Kidney epithelial cell (primary cell): ENCODE data around the gene PROCA1. TPM values are rescaled to one million over a fixed set of nuclear protein-coding genes. Genes with fewer than 3 reads are reported as not detected.
A peak's percentile ranks its signal among the peaks of the same experiment; 100 is the strongest.

Experiments used
- DNase-seq: peaks from one replicate; pipeline ENCODE4 v3.0.0-alpha.2; 2010; ENCODE audit warnings: low read depth
- H3K27me3 ChIP-seq: 2 replicates; pipeline ENCODE4 v1.6.0; 2011; ENCODE audit warnings: low read length; ENCODE audit not compliant: control insufficient read depth, insufficient read depth
- H3K36me3 ChIP-seq: 2 replicates; pipeline ENCODE4 v1.5.1; 2011; ENCODE audit warnings: low read length; ENCODE audit not compliant: control insufficient read depth, insufficient read depth
- H3K4me3 ChIP-seq: 2 replicates; pipeline ENCODE4 v1.5.1; 2011; ENCODE audit warnings: low read depth, mild to moderate bottlenecking, control low read depth, low read length
- total RNA-seq: library from RNA; depleted of rRNA; stranded (reverse); fragments of >200 nt; gene quantifications from 2 replicates; pipeline ENCODE4 v1.2.3, GENCODE V29; 2015
- TF ChIP-seq, protein P1 (sequence below): IDR thresholded peaks from 2 replicates; pipeline ENCODE4 v1.5.1; 2011; ENCODE audit warnings: mild to moderate bottlenecking, moderate library complexity, low read length, control low read depth, inconsistent platforms; ENCODE audit not compliant: insufficient read depth, poor library complexity, severe bottlenecking

Gene PROCA1
- total RNA-seq, 1 donor from 2014 or later, result 0.58 TPM

- Histone ChIP-seq H3K4me3 (peak within 1 kb of the TSS; percentile 75), H3K36me3 (peaks cover 8% of the 10 kb centered on the region), H3K27me3 (no peaks in the 10 kb centered on the region)
- TF ChIP-seq, protein P1, sequence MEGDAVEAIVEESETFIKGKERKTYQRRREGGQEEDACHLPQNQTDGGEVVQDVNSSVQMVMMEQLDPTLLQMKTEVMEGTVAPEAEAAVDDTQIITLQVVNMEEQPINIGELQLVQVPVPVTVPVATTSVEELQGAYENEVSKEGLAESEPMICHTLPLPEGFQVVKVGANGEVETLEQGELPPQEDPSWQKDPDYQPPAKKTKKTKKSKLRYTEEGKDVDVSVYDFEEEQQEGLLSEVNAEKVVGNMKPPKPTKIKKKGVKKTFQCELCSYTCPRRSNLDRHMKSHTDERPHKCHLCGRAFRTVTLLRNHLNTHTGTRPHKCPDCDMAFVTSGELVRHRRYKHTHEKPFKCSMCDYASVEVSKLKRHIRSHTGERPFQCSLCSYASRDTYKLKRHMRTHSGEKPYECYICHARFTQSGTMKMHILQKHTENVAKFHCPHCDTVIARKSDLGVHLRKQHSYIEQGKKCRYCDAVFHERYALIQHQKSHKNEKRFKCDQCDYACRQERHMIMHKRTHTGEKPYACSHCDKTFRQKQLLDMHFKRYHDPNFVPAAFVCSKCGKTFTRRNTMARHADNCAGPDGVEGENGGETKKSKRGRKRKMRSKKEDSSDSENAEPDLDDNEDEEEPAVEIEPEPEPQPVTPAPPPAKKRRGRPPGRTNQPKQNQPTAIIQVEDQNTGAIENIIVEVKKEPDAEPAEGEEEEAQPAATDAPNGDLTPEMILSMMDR, result peak; percentile 24
- no peak for DNase-seq
Observed at GRCh38 chr17:28717578-28718332, 6.1 kb upstream of the PROCA1 start, which contains the start of gene RAB34. Gene RAB34 (minus strand): TSS chr17:28717868. CDS start chr17:28717266, 602 bp downstream.

GRCh38 chr17:28716740-28717577 lies 5.3 kb upstream of the PROCA1 start:
- H3K4me3 ChIP-seq, result peak overlapping the region; percentile 75
- peaks cover 9% of the 10 kb centered on the region for H3K36me3 ChIP-seq
- DNase-seq, result no peak
- no peaks in the 10 kb centered on the region for H3K27me3 ChIP-seq
- TF ChIP-seq, protein P1, result no peak

DNA sequence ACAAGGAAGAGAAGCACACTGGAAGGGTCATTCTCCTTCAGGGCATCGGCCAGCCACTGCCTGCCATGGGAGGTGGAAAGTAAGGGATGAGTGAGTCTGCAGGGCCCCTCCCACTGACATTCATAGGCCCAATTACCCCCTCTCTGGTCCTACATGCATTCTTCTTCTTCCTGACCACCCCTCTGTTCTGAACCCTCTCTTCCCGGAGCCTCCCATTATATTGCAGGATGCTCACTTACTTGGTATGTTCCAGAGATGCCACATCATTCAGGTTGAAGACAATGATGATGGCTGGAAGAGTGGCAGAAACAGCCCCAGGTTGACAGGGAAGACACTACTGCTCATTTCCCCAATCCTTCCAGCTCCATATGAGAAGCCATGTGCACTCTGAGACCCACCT lies 3.5 kb upstream of the PROCA1 start:
- H3K4me3 ChIP-seq, result no peak overlapping the region
- DNase-seq, result no peak
- no peaks in the 10 kb centered on the region for H3K27me3 ChIP-seq
- H3K36me3 ChIP-seq, result peaks cover 9% of the 10 kb centered on the region
- TF ChIP-seq, protein P1, result no peak

- Histone ChIP-seq H3K4me3 (no peak overlapping the region), H3K27me3 (no peaks in the 10 kb centered on the region), H3K36me3 (peaks cover 9% of the 10 kb centered on the region)
- TF ChIP-seq, protein P1, result no peak
- no peak for DNase-seq
Observed at GRCh38 chr17:28714281-28714680, 2.6 kb upstream of the PROCA1 start.

DNA sequence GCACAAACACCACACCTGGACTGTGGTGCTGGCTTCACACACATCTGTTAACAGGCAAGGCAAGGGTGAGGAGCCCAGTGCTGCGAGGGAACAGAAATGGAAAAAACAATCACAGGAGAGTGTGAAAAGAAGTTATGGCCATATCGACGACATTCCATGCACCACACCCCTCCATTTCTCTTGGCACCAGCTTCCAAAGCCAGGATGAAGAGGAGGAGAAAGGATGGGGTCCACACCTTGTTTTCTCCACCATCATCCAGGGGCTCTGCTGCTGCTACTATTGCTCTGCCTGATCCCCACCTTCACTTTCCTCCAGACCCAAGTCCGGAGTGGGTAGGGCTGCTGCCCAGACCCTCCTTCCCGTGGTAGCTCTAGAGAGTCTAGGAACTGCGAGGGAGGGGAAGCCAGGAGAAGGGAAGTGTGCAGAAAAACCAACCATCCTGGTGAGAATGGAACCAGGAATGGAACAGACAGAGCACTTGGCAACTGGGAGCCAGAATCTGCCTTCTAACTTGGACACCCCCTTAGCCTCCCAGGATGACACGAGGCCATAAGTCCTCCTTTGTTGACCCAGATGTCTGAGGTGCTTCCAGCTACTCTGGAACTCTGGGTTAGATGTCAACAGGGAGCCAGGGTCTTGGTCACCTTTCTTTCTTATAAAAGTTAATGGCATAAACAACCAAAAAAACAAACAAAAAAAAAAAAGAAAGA lies 1.2 kb upstream of the PROCA1 start:
- TF ChIP-seq, protein P1, result no peak
- Histone ChIP-seq H3K27me3 (no peaks in the 10 kb centered on the region), H3K36me3 (peaks cover 9% of the 10 kb centered on the region), H3K4me3 (no peak overlapping the region)
- DNase-seq, result no peak
